Ectodermal cell (in vitro differentiated cells): Measurements from ENCODE around the gene POU2F2.

Experiments used
- H3K27ac ChIP-seq: 2 replicates; pipeline ENCODE4 v1.7.0; 2013; ENCODE audit warnings: mild to moderate bottlenecking, low read depth, low read length; ENCODE audit not compliant: insufficient read depth, poor library complexity, severe bottlenecking
- H3K27me3 ChIP-seq: 2 replicates; pipeline ENCODE4 v1.7.0; 2013; ENCODE audit warnings: mild to moderate bottlenecking, low read length; ENCODE audit not compliant: insufficient read depth, control insufficient read depth, poor library complexity, severe bottlenecking
- H3K36me3 ChIP-seq: one replicate; pipeline ENCODE4 v1.7.0; 2013; ENCODE audit warnings: low read length; ENCODE audit not compliant: control insufficient read depth, insufficient read depth
- H3K4me1 ChIP-seq: one replicate; pipeline ENCODE4 v1.7.0; 2013; ENCODE audit warnings: low read length; ENCODE audit not compliant: control insufficient read depth, insufficient read depth
- H3K4me3 ChIP-seq: 2 replicates; pipeline ENCODE4 v1.7.0; 2013; ENCODE audit warnings: low read depth, low read length, control low read depth; ENCODE audit not compliant: insufficient read depth
- H3K9me3 ChIP-seq: 2 replicates; pipeline ENCODE4 v1.7.0; 2013; ENCODE audit warnings: mild to moderate bottlenecking, low read length, moderate library complexity; ENCODE audit not compliant: control insufficient read depth
- WGBS, 2 experiments: methylation state at CpG; one replicate each; pipeline ENCODE4 v1.1.7; 2013; ENCODE audit warnings: missing lambda C conversion rate in 2 of 2; 5-methylcytosine and 5-hydroxymethylcytosine counted together

Gene POU2F2

GRCh38 chr19:42155796-42156195 is 23.6 kb upstream of the POU2F2 start:
- Histone ChIP-seq H3K36me3 (no peaks in the 10 kb centered on the region), H3K27me3 (peaks cover 10% of the 10 kb centered on the region), H3K9me3 (no peaks in the 10 kb centered on the region), H3K27ac (no peak overlapping the region), H3K4me1 (peaks cover 29% of the 10 kb centered on the region), H3K4me3 (no peak overlapping the region)
- 55 to 58% methylated on average over 10 of the region's 10 CpGs for WGBS, 2 experiments

DNA sequence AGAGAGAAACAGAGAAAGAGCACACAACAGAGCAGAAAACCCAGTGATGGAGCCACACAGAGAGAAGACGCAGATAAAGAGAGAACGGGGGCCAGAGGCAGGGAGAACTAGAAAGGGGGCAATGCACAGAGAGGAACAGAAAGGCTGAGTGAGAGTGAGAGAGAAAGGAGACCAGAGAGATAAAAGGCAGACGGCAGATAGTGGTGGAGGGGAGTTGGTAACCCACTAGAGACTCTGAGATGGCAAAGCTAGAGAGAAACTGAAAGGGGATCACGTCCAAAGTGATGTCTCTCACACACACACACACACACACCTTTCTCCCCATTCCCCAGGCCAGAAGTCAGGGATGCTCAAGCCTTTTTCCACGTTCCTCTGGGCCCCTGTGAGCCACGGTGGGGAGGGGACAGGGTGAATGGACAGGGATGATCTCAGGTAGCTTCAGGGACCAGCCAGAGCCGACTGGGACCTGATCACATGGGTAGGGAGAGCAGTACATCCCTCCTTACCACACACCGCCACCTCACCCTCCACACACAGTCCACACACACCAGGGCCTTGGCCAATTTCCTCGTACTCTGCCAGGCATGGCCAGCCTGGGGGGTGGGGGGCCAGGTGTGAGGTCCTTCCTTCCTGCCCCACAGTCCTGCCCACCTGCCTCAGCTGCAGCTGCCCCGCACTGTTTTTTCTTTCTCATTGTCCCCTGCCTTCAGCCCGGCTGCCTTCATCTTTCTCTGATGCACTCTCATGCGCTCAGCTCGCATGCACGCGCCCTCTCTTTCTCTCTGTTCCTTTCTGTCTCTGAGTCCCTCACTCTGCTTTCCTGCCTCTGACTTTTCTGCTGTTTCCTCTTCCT is 22.5 kb upstream of the POU2F2 start:
- Histone ChIP-seq H3K27ac (no peak overlapping the region), H3K36me3 (no peaks in the 10 kb centered on the region), H3K4me1 (peaks cover 33% of the 10 kb centered on the region), H3K4me3 (no peak overlapping the region), H3K9me3 (no peaks in the 10 kb centered on the region), H3K27me3 (peaks cover 13% of the 10 kb centered on the region)
- 77 to 80% methylated on average over 15 of the region's 15 CpGs for WGBS, 2 experiments

- no peak overlapping the region for H3K4me3 ChIP-seq
- WGBS, 2 experiments: 85 to 87% methylated on average over 15 to 16 of the region's 20 CpGs
- H3K4me1 ChIP-seq: peaks cover 33% of the 10 kb centered on the region
- H3K27me3 ChIP-seq: peaks cover 13% of the 10 kb centered on the region
- H3K9me3 ChIP-seq: no peaks in the 10 kb centered on the region
- no peaks in the 10 kb centered on the region for H3K36me3 ChIP-seq
- no peak overlapping the region for H3K27ac ChIP-seq
These were observed 21.6 kb upstream of the POU2F2 start for GRCh38 chr19:42153672-42154433.

DNA sequence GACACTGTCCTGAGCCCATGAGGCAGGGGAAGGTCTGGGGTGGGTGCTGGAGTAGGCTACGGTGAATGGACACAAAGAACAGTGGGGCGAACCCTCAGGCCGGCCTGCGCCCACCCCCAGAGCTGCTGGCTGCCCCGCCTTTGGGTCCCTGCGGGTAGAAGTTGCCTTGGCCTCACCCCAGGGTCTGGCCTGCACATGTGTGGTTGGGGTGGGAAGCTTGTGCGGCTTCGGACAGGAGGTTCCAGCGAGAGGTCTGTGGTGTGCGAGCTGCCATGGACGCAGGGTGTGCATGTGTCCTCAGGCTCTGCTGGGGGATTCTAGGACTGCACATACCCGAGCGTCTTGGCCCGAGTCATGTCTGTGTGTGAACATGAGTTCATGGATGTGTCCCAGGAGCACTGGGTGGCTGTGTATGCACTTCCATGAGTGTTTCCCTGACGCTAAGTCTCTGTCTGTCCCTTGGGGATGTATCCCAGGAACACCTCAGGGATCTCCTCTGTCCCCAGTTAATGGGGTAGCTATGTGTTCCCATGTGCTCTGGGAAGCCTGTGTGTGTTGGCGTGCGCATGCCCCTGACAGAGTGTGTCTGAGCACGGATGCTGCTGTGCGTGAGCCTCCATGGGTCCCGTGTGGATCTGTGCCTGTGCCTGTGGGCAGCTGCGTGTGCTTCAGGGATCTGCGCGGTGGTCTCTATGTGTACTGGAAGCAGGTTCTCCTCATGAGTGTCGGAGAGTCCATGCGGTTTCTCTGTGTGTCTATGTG is 20.8 kb upstream of the POU2F2 start:
- H3K4me3 ChIP-seq: no peak overlapping the region
- H3K4me1 ChIP-seq: peaks cover 33% of the 10 kb centered on the region
- 93 to 95% methylated on average over 25 of the region's 25 CpGs for WGBS, 2 experiments
- H3K27me3 ChIP-seq: peaks cover 13% of the 10 kb centered on the region
- H3K36me3 ChIP-seq: no peaks in the 10 kb centered on the region
- no peak overlapping the region for H3K27ac ChIP-seq
- H3K9me3 ChIP-seq: no peaks in the 10 kb centered on the region

- 83 to 89% methylated on average over 20 of the region's 20 CpGs for WGBS, 2 experiments
- peaks cover 33% of the 10 kb centered on the region for H3K4me1 ChIP-seq
- H3K36me3 ChIP-seq: no peaks in the 10 kb centered on the region
- no peak overlapping the region for H3K27ac ChIP-seq
- H3K9me3 ChIP-seq: no peaks in the 10 kb centered on the region
- no peak overlapping the region for H3K4me3 ChIP-seq
- peaks cover 22% of the 10 kb centered on the region for H3K27me3 ChIP-seq
These were observed 19.8 kb upstream of the POU2F2 start for GRCh38 chr19:42151782-42152684.

- H3K4me3 ChIP-seq: no peak overlapping the region
- no peaks in the 10 kb centered on the region for H3K36me3 ChIP-seq
- peaks cover 28% of the 10 kb centered on the region for H3K4me1 ChIP-seq
- H3K27me3 ChIP-seq: peaks cover 30% of the 10 kb centered on the region
- WGBS, 2 experiments: 15 to 22% methylated on average over 8 of the region's 9 CpGs
- H3K27ac ChIP-seq: no peak overlapping the region
- H3K9me3 ChIP-seq: no peaks in the 10 kb centered on the region
These were observed 18.7 kb upstream of the POU2F2 start for GRCh38 chr19:42150911-42151361.

DNA sequence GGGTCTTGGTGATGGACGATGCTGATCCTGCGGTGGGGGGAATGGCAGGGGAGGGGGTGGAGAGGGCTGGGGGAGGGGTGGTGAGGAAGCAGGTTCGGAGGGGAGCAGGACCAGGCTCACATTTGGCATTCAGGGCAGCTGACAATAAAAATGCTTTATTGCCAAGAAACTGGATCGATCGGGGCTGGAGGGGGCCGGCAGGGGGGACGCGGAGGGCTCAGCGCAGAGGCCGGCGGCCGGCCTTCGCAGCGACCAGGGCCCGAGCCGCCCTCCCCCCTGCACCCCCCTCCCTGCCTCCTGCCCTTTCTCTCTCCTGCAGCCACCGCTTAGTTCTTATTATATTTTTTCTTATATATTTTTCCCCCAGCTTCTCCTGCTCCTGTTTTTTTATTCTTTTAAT is 18.1 kb upstream of the POU2F2 start:
- Histone ChIP-seq H3K4me3 (no peak overlapping the region), H3K27ac (no peak overlapping the region), H3K27me3 (peaks cover 30% of the 10 kb centered on the region), H3K9me3 (no peaks in the 10 kb centered on the region), H3K36me3 (no peaks in the 10 kb centered on the region), H3K4me1 (peaks cover 23% of the 10 kb centered on the region)
- WGBS, 2 experiments: 17 to 27% methylated on average over 9 to 16 of the region's 17 CpGs

GRCh38 chr19:42149447-42150202 is 17.4 kb upstream of the POU2F2 start:
- WGBS, 2 experiments: 46 to 52% methylated on average over 5 of the region's 5 CpGs
- Histone ChIP-seq H3K27me3 (peaks cover 31% of the 10 kb centered on the region), H3K27ac (no peak overlapping the region)

DNA sequence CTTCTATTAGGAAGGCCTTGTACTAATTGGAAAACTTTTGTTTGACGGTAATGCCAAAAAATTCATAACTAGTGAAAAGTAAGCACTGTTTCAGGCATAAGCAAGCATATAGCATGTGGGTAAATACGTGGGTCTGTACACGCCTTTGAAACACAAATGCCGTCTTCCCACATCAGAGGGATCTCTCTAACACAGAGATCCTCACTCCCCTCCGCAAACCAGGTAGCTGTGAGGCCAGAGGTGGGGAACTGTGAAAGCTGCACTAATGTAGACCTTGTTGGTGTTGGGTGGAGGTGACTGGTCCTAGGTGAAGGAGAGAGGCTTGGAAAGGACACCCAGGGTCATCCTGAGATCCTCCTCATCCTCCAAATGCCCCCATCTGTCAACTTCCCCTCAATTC is 16.0 kb upstream of the POU2F2 start:
- Histone ChIP-seq H3K4me3 (no peak overlapping the region), H3K36me3 (no peaks in the 10 kb centered on the region), H3K27me3 (peaks cover 29% of the 10 kb centered on the region), H3K9me3 (no peaks in the 10 kb centered on the region), H3K27ac (no peak overlapping the region), H3K4me1 (peaks cover 19% of the 10 kb centered on the region)
- 95 to 97% methylated on average over 5 of the region's 5 CpGs for WGBS, 2 experiments

More at GRCh38 chr19:42149447-42150202, 17.4 kb upstream of the POU2F2 start:
- Histone ChIP-seq H3K4me1 (peaks cover 19% of the 10 kb centered on the region), H3K4me3 (no peak overlapping the region), H3K9me3 (no peaks in the 10 kb centered on the region), H3K36me3 (no peaks in the 10 kb centered on the region)
